ENCODE measurements around the gene VWA7. TPM values are rescaled to one million over a fixed set of nuclear protein-coding genes. Genes with fewer than 3 reads are reported as not detected.
A peak's percentile ranks its signal among the peaks of the same experiment; 100 is the strongest.

Gene VWA7
- total and polyA plus RNA-seq, 4 donors: 0.23 to 1.3 (median 0.58) TPM; not detected in 1

DNA sequence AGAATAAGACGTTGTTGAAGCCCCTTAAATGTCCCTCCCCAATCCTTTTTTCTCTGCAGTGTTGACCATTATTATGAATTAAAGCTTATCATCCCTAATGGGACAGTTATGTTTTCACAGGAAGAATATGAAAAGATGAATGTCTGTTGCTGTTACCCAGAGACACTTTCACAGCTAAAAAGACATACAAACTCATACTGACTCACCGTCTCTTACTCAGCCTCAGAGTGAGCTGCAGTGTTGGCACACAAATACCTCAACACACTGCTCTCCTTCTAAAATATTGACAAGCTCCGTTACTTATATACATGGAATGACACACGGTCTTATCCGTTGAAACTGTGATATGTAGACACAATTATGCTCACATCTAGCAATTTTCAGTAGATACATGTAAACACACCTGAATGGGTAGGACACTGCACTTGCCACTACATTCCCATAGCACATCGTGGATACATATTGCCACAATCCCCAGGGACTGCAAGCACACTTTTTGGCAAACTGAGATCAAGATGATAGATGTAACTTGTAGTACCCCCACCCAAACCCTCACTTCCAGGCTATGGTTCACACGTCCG, 24.3 kb downstream of the VWA7 start:
- Histone ChIP-seq H3K36me3 (ENCODE audit: control insufficient read depth in 1 of 2, insufficient read depth in 2 of 2, low read length in 1 of 2) (no peaks in the 10 kb centered on the region), H3K4me3 (ENCODE audit: low read length in 2 of 2) (no peak overlapping the region), H3K27ac (ENCODE audit: low read depth in 1 of 2, low read length in 2 of 2) (no peak overlapping the region), H3K27me3 (ENCODE audit: control insufficient read depth in 1 of 2, insufficient read depth in 2 of 2, low read length in 1 of 2) (no peaks in the 10 kb centered on the region), H3K9me3 (ENCODE audit: control insufficient read depth, low read length) (no peaks in the 10 kb centered on the region), H3K4me1 (ENCODE audit: control insufficient read depth in 1 of 2, insufficient read depth in 2 of 2, low read length in 2 of 2) (no peaks in the 10 kb centered on the region)
- intact Hi-C loops (cut with DNase I): no loop called here
- DNase-seq (no peak), ATAC-seq (ENCODE audit: low FRiP score) (no peak)
- WGBS, 2 donors: 50 to 58% methylated on average over 8 of the region's 8 CpGs

DNA sequence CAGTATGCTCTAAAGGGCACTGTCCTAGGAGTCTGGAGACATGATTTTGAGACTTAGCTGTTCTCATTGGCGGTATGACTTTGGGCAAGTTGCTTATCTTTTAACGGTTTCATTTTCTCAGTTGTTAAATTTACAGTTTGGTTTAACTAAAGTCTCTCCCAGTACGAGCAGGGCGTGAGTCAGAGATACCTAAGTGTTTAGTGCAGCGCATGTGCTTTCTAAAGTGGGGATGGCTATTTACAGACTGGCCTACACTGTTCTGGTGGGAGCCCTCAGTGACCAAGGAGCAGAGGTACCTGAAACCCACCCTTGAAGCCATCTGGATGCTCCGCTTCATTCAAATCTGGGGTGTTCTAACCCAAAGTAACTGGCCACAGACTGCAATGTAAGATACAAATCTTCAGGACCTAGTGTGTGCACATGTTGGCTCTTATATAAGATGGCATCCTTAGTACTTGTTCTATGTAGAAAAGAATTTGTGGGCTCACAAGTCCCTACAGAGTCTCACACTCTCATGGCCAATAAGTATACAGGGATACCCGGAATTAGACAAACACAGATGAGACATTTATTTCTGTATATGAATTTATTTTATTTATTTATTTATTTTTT, 26.6 kb downstream of the VWA7 start:
- no peak for ATAC-seq (ENCODE audit: low FRiP score)
- no peak overlapping the region for H3K27ac ChIP-seq (ENCODE audit: low read depth in 1 of 2, low read length in 2 of 2)
- 83 to 86% methylated on average over 7 of the region's 7 CpGs for WGBS, 2 donors
- intact Hi-C loops (cut with DNase I): no loop called here
- H3K4me3 ChIP-seq (ENCODE audit: low read length in 2 of 2): no peak overlapping the region
- no peaks in the 10 kb centered on the region for H3K36me3 ChIP-seq (ENCODE audit: control insufficient read depth in 1 of 2, insufficient read depth in 2 of 2, low read length in 1 of 2)
- H3K27me3 ChIP-seq (ENCODE audit: control insufficient read depth in 1 of 2, insufficient read depth in 2 of 2, low read length in 1 of 2): no peaks in the 10 kb centered on the region
- no peaks in the 10 kb centered on the region for H3K9me3 ChIP-seq (ENCODE audit: control insufficient read depth, low read length)
- H3K4me1 ChIP-seq (ENCODE audit: control insufficient read depth in 1 of 2, insufficient read depth in 2 of 2, low read length in 2 of 2): no peaks in the 10 kb centered on the region
- DNase-seq: no peak

- no peaks in the 10 kb centered on the region for H3K27me3 ChIP-seq (ENCODE audit: control insufficient read depth in 1 of 2, insufficient read depth in 2 of 2, low read length in 1 of 2)
- no peak for DNase-seq
- no peaks in the 10 kb centered on the region for H3K36me3 ChIP-seq (ENCODE audit: control insufficient read depth in 1 of 2, insufficient read depth in 2 of 2, low read length in 1 of 2)
- intact Hi-C loops (cut with DNase I): no loop called here
- ATAC-seq (ENCODE audit: low FRiP score): no peak
- no peak overlapping the region for H3K4me3 ChIP-seq (ENCODE audit: low read length in 2 of 2)
- no peaks in the 10 kb centered on the region for H3K4me1 ChIP-seq (ENCODE audit: control insufficient read depth in 1 of 2, insufficient read depth in 2 of 2, low read length in 2 of 2)
- 93 to 95% methylated on average over 8 of the region's 8 CpGs for WGBS, 2 donors
- H3K27ac ChIP-seq (ENCODE audit: low read depth in 1 of 2, low read length in 2 of 2): no peak overlapping the region
- H3K9me3 ChIP-seq (ENCODE audit: control insufficient read depth, low read length): no peaks in the 10 kb centered on the region
Observed at GRCh38 chr6:31749301-31750036, 27.7 kb downstream of the VWA7 start.

DNA sequence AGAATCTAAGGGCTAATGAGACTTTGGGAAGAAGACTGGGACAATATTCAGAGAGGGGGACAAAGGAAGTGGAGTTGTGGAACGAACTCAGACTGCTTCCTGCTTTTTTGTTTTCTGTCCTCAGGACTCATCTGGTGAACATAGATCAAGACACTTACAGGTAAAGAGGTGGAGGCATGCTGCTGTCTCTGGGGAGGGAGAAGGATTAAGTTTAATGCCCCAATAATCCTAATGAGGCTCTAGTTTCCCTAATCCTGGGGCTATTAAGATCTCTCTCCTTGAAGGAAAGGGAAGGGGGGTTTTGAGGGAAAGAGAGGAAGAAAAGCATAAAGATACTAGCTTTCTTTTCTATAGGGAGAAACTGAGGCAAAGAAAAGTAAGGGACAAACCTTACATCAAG, 32.7 kb downstream of the VWA7 start:
- no peak for DNase-seq
- Histone ChIP-seq H3K27ac (ENCODE audit: low read depth in 1 of 2, low read length in 2 of 2) (no peak overlapping the region), H3K4me1 (ENCODE audit: control insufficient read depth in 1 of 2, insufficient read depth in 2 of 2, low read length in 2 of 2) (no peaks in the 10 kb centered on the region), H3K9me3 (ENCODE audit: control insufficient read depth, low read length) (no peaks in the 10 kb centered on the region), H3K27me3 (ENCODE audit: control insufficient read depth in 1 of 2, insufficient read depth in 2 of 2, low read length in 1 of 2) (no peaks in the 10 kb centered on the region), H3K4me3 (ENCODE audit: low read length in 2 of 2) (no peak overlapping the region), H3K36me3 (ENCODE audit: control insufficient read depth in 1 of 2, insufficient read depth in 2 of 2, low read length in 1 of 2) (no peaks in the 10 kb centered on the region)
- intact Hi-C loops (cut with DNase I): no loop called here
- 59 to 68% methylated on average over 1 of the region's 1 CpG for WGBS, 2 donors
- no peak for ATAC-seq (ENCODE audit: low FRiP score)

DNA sequence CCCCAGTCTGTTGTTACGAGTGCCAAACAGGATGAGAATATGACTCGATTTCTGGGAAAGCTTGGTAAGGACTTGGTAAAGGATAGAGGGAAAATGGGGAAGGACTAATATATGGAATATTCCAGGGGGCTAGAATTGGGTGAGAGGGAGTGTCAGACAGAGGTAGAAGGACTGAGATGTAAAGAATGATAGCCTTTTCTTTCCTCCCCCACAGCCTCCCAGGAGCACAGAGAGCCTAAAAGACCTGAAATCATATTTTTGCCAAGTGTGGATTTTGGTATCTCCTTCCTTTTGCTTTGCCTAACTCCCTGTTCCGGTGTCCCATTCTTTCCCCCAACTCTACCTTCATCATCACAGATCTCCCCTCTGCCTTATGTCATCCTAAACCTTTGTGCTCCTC, 34.2 kb downstream of the VWA7 start:
- no peaks in the 10 kb centered on the region for H3K4me1 ChIP-seq (ENCODE audit: control insufficient read depth in 1 of 2, insufficient read depth in 2 of 2, low read length in 2 of 2)
- no peak overlapping the region for H3K4me3 ChIP-seq (ENCODE audit: low read length in 2 of 2)
- WGBS, 2 donors: 91 to 94% methylated on average over 3 of the region's 3 CpGs
- H3K9me3 ChIP-seq (ENCODE audit: control insufficient read depth, low read length): no peaks in the 10 kb centered on the region
- DNase-seq (no peak), ATAC-seq (ENCODE audit: low FRiP score) (no peak)
- no peaks in the 10 kb centered on the region for H3K27me3 ChIP-seq (ENCODE audit: control insufficient read depth in 1 of 2, insufficient read depth in 2 of 2, low read length in 1 of 2)
- no peak overlapping the region for H3K27ac ChIP-seq (ENCODE audit: low read depth in 1 of 2, low read length in 2 of 2)
- intact Hi-C loops (cut with DNase I): no loop called here
- H3K36me3 ChIP-seq (ENCODE audit: control insufficient read depth in 1 of 2, insufficient read depth in 2 of 2, low read length in 1 of 2): no peaks in the 10 kb centered on the region

GRCh38 chr6:31741815-31742214, 35.3 kb downstream of the VWA7 start:
- WGBS, 2 donors: 87 to 89% methylated on average over 2 of the region's 2 CpGs
- intact Hi-C loops (cut with DNase I): no loop called here
- no peaks in the 10 kb centered on the region for H3K4me1 ChIP-seq (ENCODE audit: control insufficient read depth in 1 of 2, insufficient read depth in 2 of 2, low read length in 2 of 2)

DNA sequence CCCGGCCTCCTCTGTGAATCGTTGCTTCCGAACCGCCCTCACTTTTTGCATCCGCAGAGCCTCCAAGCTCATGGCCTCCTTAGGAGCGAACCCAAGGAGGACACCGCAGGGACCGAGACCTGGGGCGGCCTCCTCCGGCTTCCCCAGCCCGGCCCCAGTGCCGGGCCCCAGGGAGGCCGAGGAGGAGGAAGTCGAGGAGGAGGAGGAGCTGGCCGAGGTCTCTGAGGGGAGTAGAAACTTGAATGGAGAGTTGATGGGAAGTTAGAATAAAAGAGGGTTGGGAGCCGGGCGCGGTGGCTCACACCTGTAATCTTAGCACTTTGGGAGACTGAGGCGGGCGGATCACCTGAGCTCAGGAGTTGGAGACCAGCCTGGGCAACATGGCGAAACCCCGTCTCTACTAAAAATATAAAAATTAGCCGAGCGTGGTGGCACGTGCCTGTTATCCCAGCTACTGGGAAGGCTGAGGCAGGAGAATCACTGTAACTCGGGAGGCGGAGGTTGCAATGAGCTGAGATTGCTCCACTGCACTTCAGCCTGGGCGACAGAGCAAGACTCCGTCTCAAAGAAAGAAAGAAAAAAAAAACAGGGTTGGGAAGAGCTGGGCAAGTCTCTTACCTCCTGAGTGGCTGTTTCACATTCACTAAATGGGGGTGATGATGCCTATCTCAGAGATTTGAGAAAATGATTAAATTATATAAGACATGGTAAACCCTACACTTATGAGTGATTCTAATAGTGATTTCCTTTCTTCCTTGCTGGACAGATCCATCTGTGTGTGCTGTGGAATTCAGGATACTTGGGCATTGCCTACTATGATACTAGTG, 36.5 kb downstream of the VWA7 start:
- DNase-seq (peak in 1 of 2 donors; percentile 74), ATAC-seq (ENCODE audit: low FRiP score) (no peak)
- Histone ChIP-seq H3K9me3 (ENCODE audit: control insufficient read depth, low read length) (no peaks in the 10 kb centered on the region), H3K4me1 (ENCODE audit: control insufficient read depth in 1 of 2, insufficient read depth in 2 of 2, low read length in 2 of 2) (no peaks in the 10 kb centered on the region), H3K27ac (ENCODE audit: low read depth in 1 of 2, low read length in 2 of 2) (no peak overlapping the region), H3K36me3 (ENCODE audit: control insufficient read depth in 1 of 2, insufficient read depth in 2 of 2, low read length in 1 of 2) (no peaks in the 10 kb centered on the region), H3K27me3 (ENCODE audit: control insufficient read depth in 1 of 2, insufficient read depth in 2 of 2, low read length in 1 of 2) (no peaks in the 10 kb centered on the region), H3K4me3 (ENCODE audit: low read length in 2 of 2) (peak overlapping the region; percentile 44 to 54)
- WGBS, 2 donors: 17 to 20% methylated on average over 29 of the region's 29 CpGs
- intact Hi-C loops (cut with DNase I): no loop called here

More at GRCh38 chr6:31741815-31742214, 35.3 kb downstream of the VWA7 start:
- no peak overlapping the region for H3K4me3 ChIP-seq (ENCODE audit: low read length in 2 of 2)
- no peaks in the 10 kb centered on the region for H3K27me3 ChIP-seq (ENCODE audit: control insufficient read depth in 1 of 2, insufficient read depth in 2 of 2, low read length in 1 of 2)
- no peak overlapping the region for H3K27ac ChIP-seq (ENCODE audit: low read depth in 1 of 2, low read length in 2 of 2)
- H3K36me3 ChIP-seq (ENCODE audit: control insufficient read depth in 1 of 2, insufficient read depth in 2 of 2, low read length in 1 of 2): no peaks in the 10 kb centered on the region
- no peak for ATAC-seq (ENCODE audit: low FRiP score)
- DNase-seq: no peak
- no peaks in the 10 kb centered on the region for H3K9me3 ChIP-seq (ENCODE audit: control insufficient read depth, low read length)

DNA sequence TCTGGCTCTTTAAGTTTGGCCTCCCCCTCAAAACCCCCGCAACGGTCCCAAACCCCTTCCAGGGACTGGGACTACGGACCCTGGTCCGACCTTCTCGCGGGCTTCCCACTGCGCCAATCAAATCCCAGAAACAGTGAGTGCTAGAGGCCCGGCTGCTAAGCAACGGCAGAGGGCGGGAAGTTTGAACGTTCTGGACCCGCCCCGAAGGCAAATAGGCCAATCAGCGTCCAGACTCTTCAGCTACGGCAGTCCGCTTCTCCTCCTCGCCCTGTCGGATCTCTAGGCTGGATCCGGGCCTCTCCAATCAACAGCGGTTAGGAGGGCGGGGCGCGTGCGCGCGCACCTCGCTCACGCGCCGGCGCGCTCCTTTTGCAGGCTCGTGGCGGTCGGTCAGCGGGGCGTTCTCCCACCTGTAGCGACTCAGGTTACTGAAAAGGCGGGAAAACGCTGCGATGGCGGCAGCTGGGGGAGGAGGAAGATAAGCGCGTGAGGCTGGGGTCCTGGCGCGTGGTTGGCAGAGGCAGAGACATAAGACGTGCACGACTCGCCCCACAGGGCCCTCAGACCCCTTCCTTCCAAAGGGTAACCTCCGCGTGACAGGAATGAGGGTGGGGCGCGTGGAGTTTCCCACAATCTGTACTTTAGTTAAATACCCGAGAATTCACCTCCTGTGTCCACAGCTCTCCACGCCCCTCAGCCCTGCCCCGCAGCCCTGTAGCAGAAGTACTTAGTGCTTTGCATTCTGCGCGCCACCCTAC, 37.3 kb downstream of the VWA7 start, which contains the start of gene MSH5:
MSH5 (plus strand) TSS at position 367 of the 758 bp plus-strand sequence. CDS start 462 bp downstream, outside the sequence.
- no peaks in the 10 kb centered on the region for H3K27me3 ChIP-seq (ENCODE audit: control insufficient read depth in 1 of 2, insufficient read depth in 2 of 2, low read length in 1 of 2)
- H3K27ac ChIP-seq (ENCODE audit: low read depth in 1 of 2, low read length in 2 of 2): no peak within 1 kb of the TSS
- WGBS, 2 donors: 0% methylated on average over 58 of the region's 58 CpGs
- ATAC-seq (ENCODE audit: low FRiP score): peak; percentile 95
- intact Hi-C loops (cut with DNase I): loop anchor here (5.0 kb wide), 2 partner anchors 52 to 57 kb away; partner anchors contain the start of gene VARS1 (in 1 of the 2)
- no peaks in the 10 kb centered on the region for H3K9me3 ChIP-seq (ENCODE audit: control insufficient read depth, low read length)
- H3K36me3 ChIP-seq (ENCODE audit: control insufficient read depth in 1 of 2, insufficient read depth in 2 of 2, low read length in 1 of 2): no peaks in the 10 kb centered on the region
- peak; percentile 99 for DNase-seq
- H3K4me3 ChIP-seq (ENCODE audit: low read length in 2 of 2): peak within 1 kb of the TSS; percentile 44 to 54
- no peaks in the 10 kb centered on the region for H3K4me1 ChIP-seq (ENCODE audit: control insufficient read depth in 1 of 2, insufficient read depth in 2 of 2, low read length in 2 of 2)
